Measurements from ENCODE around the gene PLEKHG5.
"Not testable (repeated sequence)": the region's sequence is repeated elsewhere in the genome, so short reads cannot be mapped to it uniquely, and the experiment has no call there.

PLEKHG5 gene

GRCh38 chr1:6450943-6451373 is 40.5 kb downstream of the PLEKHG5 start:
- no peak for DNase-seq (ENCODE audit: low read depth)
- H3K4me3 ChIP-seq (ENCODE audit: low read depth, low read length) = no peak overlapping the region
- no peak for TF ChIP-seq MYC (IDR thresholded peaks at IDR 0.05; ENCODE audit: low read depth, low read length)
- TF ChIP-seq MAX (IDR thresholded peaks at IDR 0.05; ENCODE audit: low read depth, low read length) = no peak
- no peak for TF ChIP-seq POLR2A (IDR thresholded peaks at IDR 0.05; ENCODE audit: extremely low read depth, insufficient read length)
- TF ChIP-seq CTCF (IDR thresholded peaks at IDR 0.05; ENCODE audit: low read depth, low read length) = no peak

- not testable (repeated sequence) for H3K4me3 ChIP-seq (ENCODE audit: low read depth, low read length); DNase-seq (ENCODE audit: low read depth)
Measured at GRCh38 chr1:6450486-6450885, 41.0 kb downstream of the PLEKHG5 start.

GRCh38 chr1:6450005-6450450 is 41.4 kb downstream of the PLEKHG5 start:
- H3K4me3 ChIP-seq (ENCODE audit: low read depth, low read length) = no peak overlapping the region
- TF ChIP-seq CTCF (IDR thresholded peaks at IDR 0.05; ENCODE audit: low read depth, low read length) = no peak
- DNase-seq (ENCODE audit: low read depth) = no peak

- no peak overlapping the region for H3K4me3 ChIP-seq (ENCODE audit: low read depth, low read length)
- TF ChIP-seq CTCF (IDR thresholded peaks at IDR 0.05; ENCODE audit: low read depth, low read length) = no peak
- no peak for TF ChIP-seq POLR2A (IDR thresholded peaks at IDR 0.05; ENCODE audit: extremely low read depth, insufficient read length)
- no peak for TF ChIP-seq MYC (IDR thresholded peaks at IDR 0.05; ENCODE audit: low read depth, low read length)
- DNase-seq (ENCODE audit: low read depth) = peak; percentile 57
Measured at GRCh38 chr1:6448749-6449631, 42.5 kb downstream of the PLEKHG5 start.

- no peak overlapping the region for H3K4me3 ChIP-seq (ENCODE audit: low read depth, low read length)
- no peak for DNase-seq (ENCODE audit: low read depth)
- TF ChIP-seq CTCF (IDR thresholded peaks at IDR 0.05; ENCODE audit: low read depth, low read length) (no peak), MAX (IDR thresholded peaks at IDR 0.05; ENCODE audit: low read depth, low read length) (no peak), POLR2A (IDR thresholded peaks at IDR 0.05; ENCODE audit: extremely low read depth, insufficient read length) (no peak), MYC (IDR thresholded peaks at IDR 0.05; ENCODE audit: low read depth, low read length) (no peak)
Measured at GRCh38 chr1:6447818-6448748, 43.4 kb downstream of the PLEKHG5 start.

GRCh38 chr1:6447016-6447817 is 44.2 kb downstream of the PLEKHG5 start:
- H3K4me3 ChIP-seq (ENCODE audit: low read depth, low read length) = no peak overlapping the region
- DNase-seq (ENCODE audit: low read depth) = no peak
- no peak for TF ChIP-seq POLR2A (IDR thresholded peaks at IDR 0.05; ENCODE audit: extremely low read depth, insufficient read length)
- no peak for TF ChIP-seq MYC (IDR thresholded peaks at IDR 0.05; ENCODE audit: low read depth, low read length)
- TF ChIP-seq MAX (IDR thresholded peaks at IDR 0.05; ENCODE audit: low read depth, low read length) = no peak
- no peak for TF ChIP-seq CTCF (IDR thresholded peaks at IDR 0.05; ENCODE audit: low read depth, low read length)

All from NB4 (cell line).